Measurements from ENCODE around the gene DLG2.

The DLG2 gene

GRCh38 chr11:84901991-84902390 lies 725.2 kb downstream of the DLG2 start:
- Histone ChIP-seq H3K4me3 (replicated peaks; ENCODE audit: insufficient read depth, low read length) (no peak overlapping the region), H3K27me3 (ENCODE audit: insufficient read depth, poor library complexity, severe bottlenecking) (no peaks in the 10 kb centered on the region), H3K27ac (replicated peaks) (no peak overlapping the region)
- no peak for DNase-seq (ENCODE audit: low read depth in 1 of 2, low spot score in 1 of 2)
- no peak for TF ChIP-seq CTCF (IDR thresholded peaks at IDR 0.05; ENCODE audit: insufficient read depth, low read length)
- TF ChIP-seq GABPA (IDR thresholded peaks at IDR 0.05; ENCODE audit: low read depth) = no peak

- Histone ChIP-seq H3K27ac (replicated peaks) (no peak overlapping the region), H3K27me3 (ENCODE audit: insufficient read depth, poor library complexity, severe bottlenecking) (no peaks in the 10 kb centered on the region), H3K4me3 (replicated peaks; ENCODE audit: insufficient read depth, low read length) (no peak overlapping the region)
- no peak for DNase-seq (ENCODE audit: low read depth in 1 of 2, low spot score in 1 of 2)
- no peak for TF ChIP-seq SPI1 (IDR thresholded peaks at IDR 0.05; ENCODE audit: borderline replicate concordance, low read depth)
- no peak for TF ChIP-seq POLR2AphosphoS5 (IDR thresholded peaks at IDR 0.05; ENCODE audit: low read depth)
- TF ChIP-seq REST (IDR thresholded peaks at IDR 0.05; ENCODE audit: insufficient replicate concordance, low read depth) = no peak
- TF ChIP-seq CTCF (IDR thresholded peaks at IDR 0.05; ENCODE audit: insufficient read depth, low read length) = no peak
- no peak for TF ChIP-seq GABPA (IDR thresholded peaks at IDR 0.05; ENCODE audit: low read depth)
These were observed 727.4 kb downstream of the DLG2 start for GRCh38 chr11:84899740-84900139.

GRCh38 chr11:84899134-84899533 lies 728.0 kb downstream of the DLG2 start:
- no peak overlapping the region for H3K4me3 ChIP-seq (replicated peaks; ENCODE audit: insufficient read depth, low read length)
- DNase-seq (ENCODE audit: low read depth in 1 of 2, low spot score in 1 of 2) = no peak
- no peak overlapping the region for H3K27ac ChIP-seq (replicated peaks)
- no peak for TF ChIP-seq REST (IDR thresholded peaks at IDR 0.05; ENCODE audit: insufficient replicate concordance, low read depth)
- TF ChIP-seq POLR2AphosphoS5 (IDR thresholded peaks at IDR 0.05; ENCODE audit: low read depth) = no peak
- no peak for TF ChIP-seq CTCF (IDR thresholded peaks at IDR 0.05; ENCODE audit: insufficient read depth, low read length)
- no peak for TF ChIP-seq SPI1 (IDR thresholded peaks at IDR 0.05; ENCODE audit: borderline replicate concordance, low read depth)
- no peak for TF ChIP-seq GABPA (IDR thresholded peaks at IDR 0.05; ENCODE audit: low read depth)
- H3K27me3 ChIP-seq (ENCODE audit: insufficient read depth, poor library complexity, severe bottlenecking) = no peaks in the 10 kb centered on the region

- TF ChIP-seq REST (IDR thresholded peaks at IDR 0.05; ENCODE audit: insufficient replicate concordance, low read depth) (no peak), SPI1 (IDR thresholded peaks at IDR 0.05; ENCODE audit: borderline replicate concordance, low read depth) (no peak), CTCF (IDR thresholded peaks at IDR 0.05; ENCODE audit: insufficient read depth, low read length) (no peak), GABPA (IDR thresholded peaks at IDR 0.05; ENCODE audit: low read depth) (no peak), POLR2AphosphoS5 (IDR thresholded peaks at IDR 0.05; ENCODE audit: low read depth) (no peak)
- H3K27me3 ChIP-seq (ENCODE audit: insufficient read depth, poor library complexity, severe bottlenecking) = no peaks in the 10 kb centered on the region
- no peak overlapping the region for H3K27ac ChIP-seq (replicated peaks)
- no peak for DNase-seq (ENCODE audit: low read depth in 1 of 2, low spot score in 1 of 2)
- no peak overlapping the region for H3K4me3 ChIP-seq (replicated peaks; ENCODE audit: insufficient read depth, low read length)
These were observed 732.5 kb downstream of the DLG2 start for GRCh38 chr11:84894666-84895065.
